ENCODE data around the gene KRT33A. TPM values are rescaled to one million over a fixed set of nuclear protein-coding genes. Genes with fewer than 3 reads are reported as not detected.

Gene KRT33A
- total and polyA plus RNA-seq, 4 donors, result not detected

GRCh38 chr17:41377546-41377945, 26.9 kb upstream of the KRT33A start:
- peaks cover 0 to 4% (median 0%) of the 10 kb centered on the region in 4 donors for H3K27me3 ChIP-seq (ENCODE audit: control insufficient read depth in 4 of 4, insufficient read depth in 4 of 4, low read length in 3 of 4)
- no peak overlapping the region for H3K9ac ChIP-seq (ENCODE audit: low read depth in 1 of 2, low read length in 2 of 2)
- TF ChIP-seq RXRA (IDR thresholded peaks at IDR 0.05) (no peak), FOXA1 (IDR thresholded peaks at IDR 0.05) (no peak), MAX (IDR thresholded peaks at IDR 0.05) (no peak), TAF1 (conservative IDR thresholded peaks at IDR 0.05) (no peak), NR2F2 (IDR thresholded peaks at IDR 0.05) (no peak), HNF4G (IDR thresholded peaks at IDR 0.05) (no peak), YY1 (IDR thresholded peaks at IDR 0.05) (no peak)
- H3K9me3 ChIP-seq (ENCODE audit: control insufficient read depth in 4 of 4, low read length in 3 of 4), result no peaks in the 10 kb centered on the region
- H3K4me3 ChIP-seq (ENCODE audit: low read depth in 1 of 3, low read length in 3 of 3), result no peak overlapping the region
- DNase-seq (ENCODE audit: low spot score), result no peak
- 33% methylated on average over 2 of the region's 2 CpGs for WGBS
- H3K27ac ChIP-seq (ENCODE audit: low read depth in 1 of 2, low read length in 2 of 2), result peak overlapping the region in 1 of 2 donors; percentile 25
- H3K4me1 ChIP-seq (ENCODE audit: control insufficient read depth in 4 of 4, insufficient read depth in 4 of 4, low read length in 3 of 4), result no peaks in the 10 kb centered on the region
- no peaks in the 10 kb centered on the region for H3K36me3 ChIP-seq (ENCODE audit: control insufficient read depth in 4 of 4, insufficient read depth in 3 of 4, low read depth in 1 of 4, low read length in 3 of 4)

DNA sequence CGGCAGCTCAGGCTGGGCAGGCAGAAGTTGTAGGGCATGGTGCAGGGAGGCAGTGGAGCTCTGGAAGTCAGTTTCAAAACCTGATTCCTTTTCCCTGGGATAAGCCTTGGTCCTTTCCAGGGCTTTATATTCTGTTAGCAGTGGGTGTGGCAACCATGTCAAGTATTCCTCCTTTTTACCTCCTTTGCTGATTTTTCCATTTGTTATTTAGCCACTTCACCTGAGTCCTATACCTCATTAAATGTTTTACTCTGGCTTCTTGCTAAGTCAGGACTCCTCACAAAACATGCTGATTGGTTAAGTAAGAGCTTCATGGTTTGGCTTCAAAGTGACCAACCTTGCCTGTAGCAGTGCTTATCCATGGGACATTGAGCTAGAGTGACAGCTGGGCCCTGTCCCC, 19.1 kb upstream of the KRT33A start, which contains the start of gene KRT33B:
TSS of gene KRT33B (minus strand) at position 101 of the 400 bp plus-strand sequence. CDS start at position 38, 63 bp downstream.
- TF ChIP-seq HNF4A (conservative IDR thresholded peaks at IDR 0.05) (no peak), HNF4G (IDR thresholded peaks at IDR 0.05) (no peak), TAF1 (conservative IDR thresholded peaks at IDR 0.05) (no peak), MAX (IDR thresholded peaks at IDR 0.05) (no peak), CTCF (IDR thresholded peaks at IDR 0.05; ENCODE audit: low read depth, low read length, missing input control) (no peak), ATF3 (IDR thresholded peaks at IDR 0.05) (no peak), FOXA2 (IDR thresholded peaks at IDR 0.05) (no peak), EGR1 (IDR thresholded peaks at IDR 0.05; ENCODE audit: low read depth in 2 of 2) (no peak), GABPA (IDR thresholded peaks at IDR 0.05 in 1 of 2, conservative IDR thresholded peaks at IDR 0.05 in 1 of 2) (no peak), YY1 (IDR thresholded peaks at IDR 0.05) (no peak), FOXA1 (IDR thresholded peaks at IDR 0.05) (no peak), SP1 (IDR thresholded peaks at IDR 0.05) (no peak), NR2F2 (IDR thresholded peaks at IDR 0.05) (no peak), JUND (IDR thresholded peaks at IDR 0.05) (no peak), RXRA (IDR thresholded peaks at IDR 0.05) (no peak), RAD21 (IDR thresholded peaks at IDR 0.05) (no peak)
- TF ChIP-seq, protein P1, sequence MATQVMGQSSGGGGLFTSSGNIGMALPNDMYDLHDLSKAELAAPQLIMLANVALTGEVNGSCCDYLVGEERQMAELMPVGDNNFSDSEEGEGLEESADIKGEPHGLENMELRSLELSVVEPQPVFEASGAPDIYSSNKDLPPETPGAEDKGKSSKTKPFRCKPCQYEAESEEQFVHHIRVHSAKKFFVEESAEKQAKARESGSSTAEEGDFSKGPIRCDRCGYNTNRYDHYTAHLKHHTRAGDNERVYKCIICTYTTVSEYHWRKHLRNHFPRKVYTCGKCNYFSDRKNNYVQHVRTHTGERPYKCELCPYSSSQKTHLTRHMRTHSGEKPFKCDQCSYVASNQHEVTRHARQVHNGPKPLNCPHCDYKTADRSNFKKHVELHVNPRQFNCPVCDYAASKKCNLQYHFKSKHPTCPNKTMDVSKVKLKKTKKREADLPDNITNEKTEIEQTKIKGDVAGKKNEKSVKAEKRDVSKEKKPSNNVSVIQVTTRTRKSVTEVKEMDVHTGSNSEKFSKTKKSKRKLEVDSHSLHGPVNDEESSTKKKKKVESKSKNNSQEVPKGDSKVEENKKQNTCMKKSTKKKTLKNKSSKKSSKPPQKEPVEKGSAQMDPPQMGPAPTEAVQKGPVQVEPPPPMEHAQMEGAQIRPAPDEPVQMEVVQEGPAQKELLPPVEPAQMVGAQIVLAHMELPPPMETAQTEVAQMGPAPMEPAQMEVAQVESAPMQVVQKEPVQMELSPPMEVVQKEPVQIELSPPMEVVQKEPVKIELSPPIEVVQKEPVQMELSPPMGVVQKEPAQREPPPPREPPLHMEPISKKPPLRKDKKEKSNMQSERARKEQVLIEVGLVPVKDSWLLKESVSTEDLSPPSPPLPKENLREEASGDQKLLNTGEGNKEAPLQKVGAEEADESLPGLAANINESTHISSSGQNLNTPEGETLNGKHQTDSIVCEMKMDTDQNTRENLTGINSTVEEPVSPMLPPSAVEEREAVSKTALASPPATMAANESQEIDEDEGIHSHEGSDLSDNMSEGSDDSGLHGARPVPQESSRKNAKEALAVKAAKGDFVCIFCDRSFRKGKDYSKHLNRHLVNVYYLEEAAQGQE (IDR thresholded peaks at IDR 0.05), result no peak
- TF ChIP-seq, protein P2, sequence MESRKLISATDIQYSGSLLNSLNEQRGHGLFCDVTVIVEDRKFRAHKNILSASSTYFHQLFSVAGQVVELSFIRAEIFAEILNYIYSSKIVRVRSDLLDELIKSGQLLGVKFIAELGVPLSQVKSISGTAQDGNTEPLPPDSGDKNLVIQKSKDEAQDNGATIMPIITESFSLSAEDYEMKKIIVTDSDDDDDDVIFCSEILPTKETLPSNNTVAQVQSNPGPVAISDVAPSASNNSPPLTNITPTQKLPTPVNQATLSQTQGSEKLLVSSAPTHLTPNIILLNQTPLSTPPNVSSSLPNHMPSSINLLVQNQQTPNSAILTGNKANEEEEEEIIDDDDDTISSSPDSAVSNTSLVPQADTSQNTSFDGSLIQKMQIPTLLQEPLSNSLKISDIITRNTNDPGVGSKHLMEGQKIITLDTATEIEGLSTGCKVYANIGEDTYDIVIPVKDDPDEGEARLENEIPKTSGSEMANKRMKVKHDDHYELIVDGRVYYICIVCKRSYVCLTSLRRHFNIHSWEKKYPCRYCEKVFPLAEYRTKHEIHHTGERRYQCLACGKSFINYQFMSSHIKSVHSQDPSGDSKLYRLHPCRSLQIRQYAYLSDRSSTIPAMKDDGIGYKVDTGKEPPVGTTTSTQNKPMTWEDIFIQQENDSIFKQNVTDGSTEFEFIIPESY (IDR thresholded peaks at IDR 0.05), result no peak
- 100% methylated on average over 1 of the region's 1 CpG for WGBS
- no peaks in the 10 kb centered on the region for H3K36me3 ChIP-seq (ENCODE audit: control insufficient read depth in 4 of 4, insufficient read depth in 3 of 4, low read depth in 1 of 4, low read length in 3 of 4)
- H3K27me3 ChIP-seq (ENCODE audit: control insufficient read depth in 4 of 4, insufficient read depth in 4 of 4, low read length in 3 of 4), result no peaks in the 10 kb centered on the region
- DNase-seq (ENCODE audit: low spot score), result no peak
- no peak within 1 kb of the TSS for H3K9ac ChIP-seq (ENCODE audit: low read depth in 1 of 2, low read length in 2 of 2)
- no peak within 1 kb of the TSS for H3K27ac ChIP-seq (ENCODE audit: low read depth in 1 of 2, low read length in 2 of 2)
- no peaks in the 10 kb centered on the region for H3K9me3 ChIP-seq (ENCODE audit: control insufficient read depth in 4 of 4, low read length in 3 of 4)
- no peaks in the 10 kb centered on the region for H3K4me1 ChIP-seq (ENCODE audit: control insufficient read depth in 4 of 4, insufficient read depth in 4 of 4, low read length in 3 of 4)
- no peak within 1 kb of the TSS for H3K4me3 ChIP-seq (ENCODE audit: low read depth in 1 of 3, low read length in 3 of 3)
